GM12864 (cell line): ENCODE measurements around the gene MARCHF9.

Experiments
- DNase-seq: peaks from one replicate; pipeline ENCODE4 v3.0.0-alpha.2; 2011; ENCODE audit warnings: low read depth
- H3K4me3 ChIP-seq: 2 replicates; pipeline ENCODE4 v1.5.1; 2011; ENCODE audit warnings: mild to moderate bottlenecking, low read depth, low read length, control low read depth
- CTCF ChIP-seq: IDR thresholded peaks from 2 replicates; pipeline ENCODE4 v1.5.1; 2011; ENCODE audit warnings: low read depth, mild to moderate bottlenecking, moderate library complexity, low read length, control low read depth, inconsistent platforms; ENCODE audit errors: missing control alignments

MARCHF9 gene

GRCh38 chr12:57732726-57733593, 21.9 kb upstream of the MARCHF9 start:
- no peak for DNase-seq
- H3K4me3 ChIP-seq: no peak overlapping the region
- TF ChIP-seq CTCF: no peak

GRCh38 chr12:57733928-57734327, 21.0 kb upstream of the MARCHF9 start:
- DNase-seq: no peak
- no peak for TF ChIP-seq CTCF
- H3K4me3 ChIP-seq: no peak overlapping the region

GRCh38 chr12:57734591-57734990, 20.3 kb upstream of the MARCHF9 start:
- H3K4me3 ChIP-seq: no peak overlapping the region
- DNase-seq: no peak
- TF ChIP-seq CTCF: no peak

GRCh38 chr12:57735198-57735855, 19.6 kb upstream of the MARCHF9 start:
- no peak for TF ChIP-seq CTCF
- no peak overlapping the region for H3K4me3 ChIP-seq
- no peak for DNase-seq

GRCh38 chr12:57735952-57736740, 18.8 kb upstream of the MARCHF9 start:
- no peak for TF ChIP-seq CTCF
- H3K4me3 ChIP-seq: no peak overlapping the region
- no peak for DNase-seq

- no peak overlapping the region for H3K4me3 ChIP-seq
- DNase-seq: no peak
Observed at GRCh38 chr12:57736741-57737466, 18.0 kb upstream of the MARCHF9 start.

More at GRCh38 chr12:57736741-57737466, 18.0 kb upstream of the MARCHF9 start:
- no peak for TF ChIP-seq CTCF
